ENCODE measurements around the gene PLPP1.

Gene PLPP1

GRCh38 chr5:55409775-55410174, 125.0 kb downstream of the PLPP1 start:
- DNase-seq (ENCODE audit: low read depth, low spot score) = no peak

GRCh38 chr5:55407984-55408383, 126.8 kb downstream of the PLPP1 start:
- no peak for DNase-seq (ENCODE audit: low read depth, low spot score)

- DNase-seq (ENCODE audit: low read depth, low spot score) = no peak
Observed at GRCh38 chr5:55407059-55407684, 127.6 kb downstream of the PLPP1 start.

GRCh38 chr5:55406292-55406691, 128.5 kb downstream of the PLPP1 start:
- no peak for DNase-seq (ENCODE audit: low read depth, low spot score)

- no peak for DNase-seq (ENCODE audit: low read depth, low spot score)
Observed at GRCh38 chr5:55402199-55402598, 132.6 kb downstream of the PLPP1 start.

- DNase-seq (ENCODE audit: low read depth, low spot score) = no peak
Observed at GRCh38 chr5:55393501-55394175, 141.1 kb downstream of the PLPP1 start.

GRCh38 chr5:55392669-55393068, 142.1 kb downstream of the PLPP1 start:
- DNase-seq (ENCODE audit: low read depth, low spot score) = no peak

GRCh38 chr5:55391707-55392106, 143.1 kb downstream of the PLPP1 start:
- DNase-seq (ENCODE audit: low read depth, low spot score) = no peak

GRCh38 chr5:55387865-55388264, 146.9 kb downstream of the PLPP1 start:
- no peak for DNase-seq (ENCODE audit: low read depth, low spot score)

GRCh38 chr5:55386356-55386755, 148.4 kb downstream of the PLPP1 start:
- no peak for DNase-seq (ENCODE audit: low read depth, low spot score)

- no peak for DNase-seq (ENCODE audit: low read depth, low spot score)
Observed at GRCh38 chr5:55385846-55386245, 148.9 kb downstream of the PLPP1 start.

GRCh38 chr5:55385227-55385626, 149.5 kb downstream of the PLPP1 start:
- no peak for DNase-seq (ENCODE audit: low read depth, low spot score)

- no peak for DNase-seq (ENCODE audit: low read depth, low spot score)
Observed at GRCh38 chr5:55384072-55384471, 150.7 kb downstream of the PLPP1 start.

- DNase-seq (ENCODE audit: low read depth, low spot score) = no peak
Observed at GRCh38 chr5:55383254-55383653, 151.5 kb downstream of the PLPP1 start.

- no peak for DNase-seq (ENCODE audit: low read depth, low spot score)
Observed at GRCh38 chr5:55377810-55378209, 157.0 kb downstream of the PLPP1 start.

Measured in activated CD4-positive, CD25-positive, alpha-beta regulatory T cell treated with anti-CD3 and anti-CD28 coated beads, Interleukin-2, amount 50 U/mL, for 16 hours (primary cell).